Measurements from ENCODE around the gene BARX1.
"Not testable (repeated sequence)": the region's sequence is repeated elsewhere in the genome, so short reads cannot be mapped to it uniquely, and the experiment has no call there.

Gene BARX1, protein sequence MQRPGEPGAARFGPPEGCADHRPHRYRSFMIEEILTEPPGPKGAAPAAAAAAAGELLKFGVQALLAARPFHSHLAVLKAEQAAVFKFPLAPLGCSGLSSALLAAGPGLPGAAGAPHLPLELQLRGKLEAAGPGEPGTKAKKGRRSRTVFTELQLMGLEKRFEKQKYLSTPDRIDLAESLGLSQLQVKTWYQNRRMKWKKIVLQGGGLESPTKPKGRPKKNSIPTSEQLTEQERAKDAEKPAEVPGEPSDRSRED

GRCh38 chr9:93955111-93955980 is at the start of gene BARX1:
BARX1 (minus strand) TSS chr9:93955355; CDS start chr9:93955146, 209 bp downstream.
- no peak for DNase-seq (ENCODE audit: low read depth)

DNA sequence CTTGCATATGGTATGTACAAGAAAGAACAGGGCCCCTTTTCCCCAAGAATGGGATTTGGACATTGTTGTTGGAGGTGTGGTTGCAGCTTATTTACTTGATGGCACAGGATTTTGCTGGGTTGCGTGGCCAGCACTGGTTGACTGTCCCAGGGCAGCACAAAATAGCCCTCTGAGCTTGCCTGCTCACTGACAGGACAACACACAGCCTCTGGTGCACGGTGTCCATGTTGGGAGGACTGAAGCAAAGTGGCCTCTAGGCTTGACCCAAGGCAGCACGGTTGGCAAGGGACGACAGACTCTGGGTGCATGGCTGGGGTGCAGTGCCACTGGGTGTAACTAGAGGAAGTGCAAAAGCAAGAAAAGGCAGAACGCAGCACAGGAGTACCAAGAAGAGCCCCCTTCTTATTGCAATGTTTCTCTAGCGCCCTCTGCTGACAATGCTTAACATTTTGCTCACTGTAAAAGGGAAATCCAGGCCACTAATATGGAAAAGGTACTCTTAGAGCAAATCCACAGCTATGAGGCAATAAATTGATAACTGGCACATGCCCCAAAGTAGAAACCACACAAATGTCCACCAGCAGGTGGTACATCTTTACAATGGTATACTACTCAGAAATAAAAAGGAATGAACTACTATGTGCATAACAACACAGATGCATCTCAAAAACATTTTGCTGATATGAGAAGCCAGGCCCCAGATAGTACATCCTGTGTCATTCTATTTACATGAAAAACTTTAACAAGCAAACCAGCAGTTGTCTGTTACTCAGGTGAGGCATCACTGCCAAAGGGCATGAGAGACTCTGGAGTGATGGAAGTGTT is 47.4 kb upstream of the BARX1 start:
- no peak for DNase-seq (ENCODE audit: low read depth)

- DNase-seq (ENCODE audit: low read depth) = no peak
Measured at GRCh38 chr9:93996863-93997262, 41.7 kb upstream of the BARX1 start.

GRCh38 chr9:93996367-93996766 is 41.2 kb upstream of the BARX1 start:
- DNase-seq (ENCODE audit: low read depth) = no peak

GRCh38 chr9:93994545-93994944 is 39.4 kb upstream of the BARX1 start:
- DNase-seq (ENCODE audit: low read depth) = no peak

GRCh38 chr9:93994132-93994531 is 39.0 kb upstream of the BARX1 start:
- no peak for DNase-seq (ENCODE audit: low read depth)

DNA sequence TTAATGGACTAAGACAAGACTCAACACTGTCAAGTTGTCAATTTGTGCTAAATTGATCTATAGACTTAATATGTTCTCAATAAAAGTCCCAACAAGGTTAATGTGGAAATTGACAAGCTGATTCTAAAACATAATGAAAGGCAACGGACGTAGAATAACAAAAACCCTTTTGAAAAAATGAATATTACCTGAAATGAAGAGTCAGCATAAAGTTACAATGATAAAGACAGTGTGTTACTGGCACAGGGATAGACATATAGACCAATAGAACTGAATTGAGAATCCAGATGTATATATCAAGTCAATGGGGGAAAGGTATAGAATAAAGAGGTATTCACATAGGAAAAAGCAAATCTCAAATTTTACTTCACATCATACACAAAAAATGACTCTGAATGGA is 37.7 kb upstream of the BARX1 start:
- DNase-seq (ENCODE audit: low read depth) = no peak

DNA sequence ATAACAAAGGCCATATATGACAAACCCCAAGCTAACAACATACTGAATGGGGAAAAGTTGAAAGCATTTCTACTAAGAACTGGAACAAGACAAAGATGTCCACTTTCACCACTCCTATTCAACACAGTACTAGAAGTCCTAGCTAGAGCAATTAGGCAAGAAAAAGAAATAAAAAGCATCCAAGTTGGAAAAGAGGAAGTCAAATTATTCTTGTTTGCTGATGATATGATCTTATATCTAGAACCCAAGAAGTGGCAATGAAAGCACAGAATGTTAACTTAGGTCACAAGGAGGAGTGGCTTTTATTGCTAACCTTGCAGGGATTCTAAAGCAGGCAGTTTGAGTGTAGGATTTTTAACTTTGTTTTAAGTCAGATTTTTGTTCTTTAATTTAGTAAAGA is 35.3 kb upstream of the BARX1 start:
- DNase-seq (ENCODE audit: low read depth) = no peak

DNA sequence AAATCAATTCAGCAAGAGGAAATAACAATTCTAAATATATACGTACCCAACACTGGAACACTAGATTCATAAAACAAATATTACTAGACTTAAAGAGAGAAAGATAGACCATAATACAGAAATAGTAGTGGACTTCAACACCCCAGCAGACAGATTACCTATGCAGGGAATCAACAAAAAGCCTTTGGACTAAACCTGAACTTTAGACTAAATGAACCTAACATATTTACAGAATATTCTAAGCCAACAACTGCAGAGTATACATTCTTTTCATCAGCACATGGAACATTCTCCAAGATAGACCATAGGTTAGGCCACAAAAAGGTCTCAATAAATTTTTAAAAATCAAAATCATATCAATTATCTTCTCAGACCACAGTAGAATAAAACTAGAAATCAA is 32.9 kb upstream of the BARX1 start:
- no peak for DNase-seq (ENCODE audit: low read depth)

DNA sequence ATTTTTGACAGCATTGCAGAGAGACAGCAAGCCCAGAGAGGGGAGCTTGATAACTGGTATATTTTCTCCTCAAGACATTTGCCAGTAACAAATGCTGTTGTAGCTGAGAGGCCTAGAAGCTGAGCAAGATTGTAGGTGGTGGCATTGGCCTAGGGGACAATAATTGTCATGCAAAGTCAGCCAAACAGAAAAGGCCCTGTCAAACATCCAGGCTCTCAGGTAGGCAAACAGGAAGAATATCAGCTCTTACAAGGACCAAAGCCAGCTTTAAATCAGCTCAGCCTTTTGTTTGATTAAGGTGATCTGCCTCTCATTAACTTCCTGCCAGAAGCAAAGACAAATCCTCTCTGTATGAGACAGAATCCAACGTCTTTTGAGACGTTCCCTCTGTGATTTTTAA is 29.7 kb upstream of the BARX1 start:
- no peak for DNase-seq (ENCODE audit: low read depth)

DNA sequence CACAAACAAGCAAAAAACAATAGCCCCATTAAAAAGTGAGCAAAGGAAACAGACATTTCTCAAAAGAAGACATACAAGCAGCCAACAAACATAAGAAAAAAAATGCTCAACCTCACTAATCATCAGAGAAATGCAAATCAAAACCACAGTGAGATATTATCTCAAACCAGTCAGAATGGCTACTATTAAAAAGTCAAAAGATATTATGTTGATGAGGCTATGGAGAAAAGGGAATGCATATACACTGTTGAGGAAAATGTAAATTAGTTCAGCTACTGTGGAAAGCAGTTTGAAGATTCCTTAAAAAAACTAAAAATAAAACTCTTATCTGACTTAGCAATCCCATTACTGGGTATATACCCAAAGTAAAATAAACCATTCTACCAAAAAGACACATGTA is 28.7 kb upstream of the BARX1 start:
- DNase-seq (ENCODE audit: low read depth) = no peak

GRCh38 chr9:93979721-93980120 is 24.6 kb upstream of the BARX1 start:
- no peak for DNase-seq (ENCODE audit: low read depth)

DNA sequence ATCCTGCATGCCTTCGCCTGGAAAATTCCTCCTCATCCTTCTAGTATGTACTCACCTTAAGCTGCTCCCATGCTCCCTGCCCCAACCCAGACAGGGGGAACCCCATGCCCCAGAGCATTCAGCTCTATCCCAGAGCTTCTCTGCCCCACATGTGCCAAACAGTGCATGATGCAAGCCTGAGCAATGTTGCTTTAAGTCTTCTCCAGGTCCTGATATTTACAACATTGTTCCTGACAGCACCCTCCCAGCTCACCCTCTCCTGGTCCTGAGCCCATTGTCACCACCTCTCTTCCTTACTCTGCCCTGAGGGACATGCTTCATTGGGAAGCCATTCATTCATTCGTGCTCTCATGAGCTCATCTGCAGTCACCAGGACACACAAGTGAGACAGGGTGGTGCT is 23.4 kb upstream of the BARX1 start:
- no peak for DNase-seq (ENCODE audit: low read depth)

GRCh38 chr9:93976973-93977372 is 21.8 kb upstream of the BARX1 start:
- no peak for DNase-seq (ENCODE audit: low read depth)

- no peak for DNase-seq (ENCODE audit: low read depth)
Measured at GRCh38 chr9:93976081-93976480, 20.9 kb upstream of the BARX1 start.

- DNase-seq (ENCODE audit: low read depth) = no peak
Measured at GRCh38 chr9:93975262-93975661, 20.1 kb upstream of the BARX1 start.

DNA sequence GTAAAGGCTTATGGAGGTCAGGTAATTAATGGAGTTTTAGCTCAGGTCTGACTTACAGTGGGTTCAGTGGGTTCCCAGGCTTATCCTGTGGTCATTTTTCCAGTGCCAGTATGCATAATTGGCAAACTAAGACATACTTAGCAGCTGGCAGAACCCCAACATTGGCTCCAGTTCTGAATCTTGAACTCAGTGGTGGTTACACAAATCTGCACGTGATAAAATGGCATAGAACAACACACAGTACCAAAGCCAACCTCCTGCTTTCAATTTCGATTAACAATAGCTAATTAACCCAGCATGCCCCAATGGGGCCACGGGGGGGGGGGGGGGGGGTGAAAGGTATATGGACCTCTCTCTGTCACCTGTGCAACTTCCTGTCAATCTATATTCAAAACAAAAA is 19.0 kb upstream of the BARX1 start:
- DNase-seq (ENCODE audit: low read depth) = no peak

- DNase-seq (ENCODE audit: low read depth) = not testable (repeated sequence)
Measured at GRCh38 chr9:93972655-93973054, 17.5 kb upstream of the BARX1 start.

DNA sequence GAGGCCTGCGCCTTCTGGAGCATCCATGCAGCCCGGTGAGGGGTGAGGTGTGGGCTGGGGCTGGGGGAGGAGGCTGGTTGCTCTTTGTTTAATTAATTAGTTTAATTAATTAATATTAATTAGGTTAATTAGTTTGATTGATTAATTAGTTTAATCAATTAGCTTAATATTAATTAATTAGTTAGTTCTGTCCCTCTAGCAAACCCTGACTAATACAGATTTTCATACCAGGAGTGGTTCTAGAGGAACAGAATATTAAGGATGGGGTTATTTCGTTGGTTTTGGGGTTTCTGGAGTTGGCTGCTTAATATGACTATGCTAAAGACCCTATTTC is 14.1 kb upstream of the BARX1 start:
- no peak for DNase-seq (ENCODE audit: low read depth)

- no peak for DNase-seq (ENCODE audit: low read depth)
Measured at GRCh38 chr9:93968451-93969327, 13.5 kb upstream of the BARX1 start.

- DNase-seq (ENCODE audit: low read depth) = no peak
Measured at GRCh38 chr9:93967020-93967803, 12.1 kb upstream of the BARX1 start.

Measured in HS-5 (cell line).